Measurements from ENCODE around the gene SIRPD.
"Not testable (repeated sequence)": the region's sequence is repeated elsewhere in the genome, so short reads cannot be mapped to it uniquely, and the experiment has no call there.

SIRPD gene

DNA sequence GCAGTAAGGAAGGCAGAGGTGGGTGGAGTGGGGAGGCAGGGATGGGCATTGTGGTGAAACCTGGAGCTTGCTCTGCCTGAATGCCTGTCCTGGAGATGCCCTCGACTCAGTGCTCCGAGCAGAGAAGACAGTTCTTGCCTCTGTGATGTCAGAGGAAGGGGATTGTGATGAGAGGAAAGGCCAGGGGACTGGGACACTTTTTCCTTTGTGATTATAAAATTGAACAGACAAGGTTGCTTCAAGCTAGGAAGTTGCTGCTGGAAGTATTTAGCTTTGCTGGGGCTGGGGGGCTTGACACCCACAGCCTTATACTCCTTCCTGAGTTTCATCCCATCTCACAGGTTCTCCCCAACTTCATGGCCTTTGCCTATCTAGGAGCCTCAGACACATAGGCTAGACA lies at the start of gene SIRPD:
Gene SIRPD, minus strand, starts transcription at position 101 of the 400 bp plus-strand sequence. Its CDS starts 52 bp downstream, at position 49.
- DNase-seq: no peak

- no peak for DNase-seq
Observed at GRCh38 chr20:1600736-1601135, 43.2 kb upstream of the SIRPD start.

- no peak for DNase-seq
Observed at GRCh38 chr20:1595333-1595732, 37.8 kb upstream of the SIRPD start.

DNA sequence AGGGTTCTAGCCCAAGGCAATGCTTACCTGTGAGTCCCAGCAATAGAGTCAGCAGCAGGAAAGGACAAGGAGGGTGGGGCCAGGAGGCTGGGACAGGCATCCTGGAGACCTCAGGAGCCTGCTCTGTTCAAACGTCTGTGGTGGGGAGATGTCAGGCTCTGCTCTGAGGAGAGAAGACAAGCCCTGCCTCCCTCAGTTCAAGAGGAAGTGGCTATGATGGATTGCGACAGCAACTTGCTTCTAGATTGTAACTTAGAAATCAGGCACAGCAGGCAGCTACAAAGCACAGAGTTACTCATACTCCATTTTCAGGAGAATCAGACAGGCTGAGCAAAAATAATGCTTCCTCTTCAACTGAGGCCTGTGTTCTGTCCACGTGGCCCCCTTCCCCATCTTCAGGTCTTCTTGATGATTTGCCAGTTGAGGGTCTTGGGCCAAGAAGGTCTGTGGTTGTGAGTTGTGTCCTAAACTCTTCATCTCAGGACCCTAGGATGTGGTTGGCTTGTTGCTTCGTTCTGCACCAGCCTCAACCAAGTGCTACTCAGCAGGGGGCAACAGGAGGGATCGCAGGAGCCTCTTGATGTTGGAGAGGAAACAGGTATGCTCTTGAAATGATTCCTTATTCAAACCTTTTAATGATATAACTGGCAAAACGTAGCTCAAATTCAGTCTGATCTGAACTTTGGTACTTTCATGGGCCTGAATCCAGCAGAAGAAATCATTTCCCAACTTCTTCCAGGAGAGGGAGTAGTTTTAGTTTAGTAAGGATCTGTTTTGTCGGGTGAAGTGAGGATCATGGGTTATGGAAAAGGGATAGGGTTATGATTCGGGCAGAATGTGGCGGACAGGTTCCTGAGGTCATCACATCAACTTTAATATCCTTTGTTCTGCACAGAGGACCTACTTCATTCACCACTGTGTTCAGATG lies 31.3 kb upstream of the SIRPD start:
- DNase-seq: no peak

- no peak for DNase-seq
Observed at GRCh38 chr20:1587781-1588532, 30.5 kb upstream of the SIRPD start.

DNA sequence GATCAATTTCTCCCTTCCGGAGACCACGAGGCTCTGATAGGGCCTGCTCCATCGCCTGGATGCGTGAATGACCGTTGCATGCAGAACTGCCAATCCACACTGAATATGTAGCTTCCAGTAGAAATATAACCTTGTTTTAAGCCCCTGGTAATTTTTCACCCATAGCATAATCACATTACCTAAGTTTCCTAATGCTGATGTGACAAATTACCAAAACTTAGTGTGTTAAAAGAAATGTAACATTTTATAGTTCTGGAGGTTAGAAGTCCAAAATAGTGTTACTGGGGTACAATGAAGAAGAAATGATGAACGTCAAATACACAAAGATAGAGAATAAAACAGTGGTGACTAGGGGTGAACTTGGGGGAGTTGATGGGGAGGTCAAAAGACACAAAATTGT lies 22.0 kb upstream of the SIRPD start:
- no peak for DNase-seq

GRCh38 chr20:1577906-1578305 lies 20.4 kb upstream of the SIRPD start:
- no peak for DNase-seq

DNA sequence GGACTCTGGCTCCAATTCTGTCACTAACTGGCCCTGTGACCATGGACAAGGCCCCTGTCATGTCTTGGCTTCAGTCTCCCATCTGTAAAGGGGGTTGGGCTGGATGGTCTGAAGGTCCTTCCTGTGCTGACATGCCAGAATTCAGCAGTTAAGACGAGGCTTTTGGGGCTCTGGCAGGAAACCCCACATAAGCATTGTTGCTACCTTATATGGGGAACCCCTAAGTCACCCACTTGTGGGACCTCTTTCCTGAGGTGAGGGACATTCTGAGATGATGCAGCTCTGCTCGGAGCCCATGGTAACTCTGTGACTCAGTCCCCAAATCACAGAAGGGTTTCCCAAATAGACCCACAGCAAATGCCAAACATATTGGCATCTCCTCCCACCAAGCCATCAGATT lies 19.8 kb upstream of the SIRPD start:
- not testable (repeated sequence) for DNase-seq

DNA sequence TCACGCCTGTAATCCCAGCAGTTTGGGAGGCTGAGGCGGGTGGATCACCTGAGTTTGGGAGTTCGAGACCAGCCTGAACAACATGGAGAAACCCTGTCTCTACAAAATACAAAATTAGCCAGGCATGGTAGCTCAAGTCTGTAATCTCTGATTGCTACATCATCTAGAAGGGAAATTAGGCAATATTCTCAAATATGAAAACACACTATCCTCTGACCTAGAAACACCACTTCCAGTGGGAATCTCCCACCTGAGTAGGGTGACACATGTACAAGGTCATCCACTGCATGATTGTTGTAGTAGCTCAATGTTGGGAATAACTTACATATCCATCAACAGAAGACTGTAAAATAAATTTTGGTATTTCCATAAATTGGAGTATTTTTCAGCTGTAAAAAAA lies 19.1 kb upstream of the SIRPD start:
- no peak for DNase-seq

DNA sequence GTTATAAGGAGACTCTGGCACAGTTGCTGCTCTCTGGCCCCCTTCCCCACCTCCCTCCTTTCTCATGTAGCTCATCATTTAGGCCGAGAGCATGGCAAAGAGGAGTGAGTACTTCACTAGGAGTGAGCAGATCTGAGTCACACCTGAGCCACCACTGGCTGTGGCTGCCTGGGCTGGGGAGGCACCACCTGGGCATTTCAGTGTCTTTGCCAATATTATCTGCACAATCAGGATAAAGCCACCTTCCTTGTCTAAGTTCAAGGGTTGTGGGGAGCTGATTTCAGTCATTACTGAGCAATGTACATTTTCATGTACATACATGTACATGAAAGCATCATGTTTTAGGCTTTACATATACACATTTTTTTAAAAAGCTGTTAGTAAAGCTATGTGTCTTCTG lies 18.5 kb upstream of the SIRPD start:
- not testable (repeated sequence) for DNase-seq

DNA sequence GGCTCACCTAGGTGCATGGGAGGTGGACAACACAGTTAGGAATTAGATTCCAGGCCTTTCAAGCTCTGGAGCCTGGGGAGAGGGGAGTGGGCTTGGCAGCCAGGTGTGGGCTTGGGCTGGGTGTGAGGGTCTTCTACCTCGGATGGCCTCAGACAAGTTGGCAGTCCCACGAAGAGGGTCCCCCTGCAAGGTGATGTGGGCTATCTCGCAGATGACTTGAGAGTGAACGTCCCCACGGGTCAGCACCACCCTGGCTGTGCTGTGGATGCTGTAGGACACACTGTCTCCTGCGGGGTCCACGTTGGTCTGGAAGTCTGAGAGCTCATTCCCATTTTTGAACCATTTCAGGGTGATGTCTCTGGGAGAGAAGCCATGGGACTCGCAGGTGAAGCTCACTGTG lies 14.1 kb upstream of the SIRPD start:
- DNase-seq: not testable (repeated sequence)

DNA sequence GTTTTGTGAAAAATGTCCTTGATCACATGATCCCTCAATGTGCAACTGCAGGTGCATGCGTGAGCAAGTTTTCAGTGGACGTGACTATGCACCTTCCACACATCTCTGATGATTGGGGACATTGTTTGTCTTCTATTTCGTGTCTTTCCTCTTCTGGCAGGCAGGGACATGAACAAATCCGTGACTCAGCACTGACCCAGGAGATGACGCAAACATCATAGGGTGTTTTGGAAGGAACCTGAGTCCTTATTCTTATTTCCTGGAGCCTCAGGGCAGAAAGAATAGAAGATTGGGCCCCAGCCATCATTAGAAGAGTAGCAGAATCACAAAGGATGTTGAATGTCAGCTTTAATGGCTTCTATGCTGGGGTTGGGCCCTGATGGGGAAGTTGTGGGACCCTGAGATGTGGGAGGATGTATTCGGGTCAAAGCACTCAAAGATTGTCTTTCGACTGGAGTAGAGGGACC lies 11.9 kb upstream of the SIRPD start:
- DNase-seq: no peak

- DNase-seq: no peak
Observed at GRCh38 chr20:1568163-1568490, 10.6 kb upstream of the SIRPD start.

DNA sequence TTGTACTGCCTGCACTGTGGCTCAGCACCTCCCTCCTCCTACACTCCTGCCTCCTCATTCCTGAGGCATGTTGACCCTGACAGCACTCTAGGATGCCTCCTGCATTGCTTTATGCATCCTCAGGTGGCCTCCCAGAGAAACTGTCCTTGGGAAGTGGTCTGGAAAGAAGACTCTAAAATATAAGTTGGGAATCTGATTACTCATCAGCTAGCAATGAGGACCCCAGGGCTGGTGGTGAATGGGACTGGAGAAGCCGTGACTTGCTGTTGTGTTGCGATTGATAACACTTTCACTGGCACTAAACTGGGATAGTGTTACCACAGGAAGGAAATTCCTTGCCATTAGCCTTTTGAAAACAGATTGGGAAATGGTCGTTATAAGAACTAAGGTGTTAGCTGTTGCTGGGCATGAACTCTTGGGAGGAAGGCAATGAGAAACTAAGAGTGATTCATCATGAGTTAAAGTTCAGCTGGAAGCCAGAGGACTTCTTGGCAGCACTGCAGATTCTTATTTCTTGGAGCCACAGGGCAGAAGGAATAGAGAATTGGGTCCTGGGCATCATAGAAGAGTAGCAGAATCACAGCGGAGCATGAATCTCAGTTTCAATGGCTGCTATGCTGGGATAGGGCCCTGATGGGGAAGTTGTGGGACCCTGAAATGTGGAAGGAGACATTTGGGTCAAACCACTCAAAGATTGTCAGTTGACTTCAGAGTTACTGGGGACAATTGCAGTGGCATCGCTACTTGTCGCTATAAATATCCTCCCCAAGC lies 10.1 kb upstream of the SIRPD start:
- no peak for DNase-seq

- DNase-seq: no peak
Observed at GRCh38 chr20:1566701-1567100, 9.2 kb upstream of the SIRPD start.

- no peak for DNase-seq
Observed at GRCh38 chr20:1565461-1565860, 8.0 kb upstream of the SIRPD start.

GRCh38 chr20:1563598-1563997 lies 6.1 kb upstream of the SIRPD start:
- DNase-seq: no peak

GRCh38 chr20:1562622-1563021 lies 5.1 kb upstream of the SIRPD start:
- no peak for DNase-seq

- DNase-seq: no peak
Observed at GRCh38 chr20:1561350-1561749, 3.8 kb upstream of the SIRPD start.

- DNase-seq: no peak
Observed at GRCh38 chr20:1555952-1556351, 1.6 kb downstream of the SIRPD start.

- no peak for DNase-seq
Observed at GRCh38 chr20:1539816-1540419, 17.6 kb downstream of the SIRPD start.

GRCh38 chr20:1538655-1539054 lies 18.9 kb downstream of the SIRPD start:
- no peak for DNase-seq

GRCh38 chr20:1537731-1538058 lies 19.8 kb downstream of the SIRPD start:
- no peak for DNase-seq
